Upper lobe of left lung (tissue), 4 donors: ENCODE measurements around the gene TBC1D19.

Experiments
- POLR2A ChIP-seq, 4 donors: fragments of 450-650 bp; IDR thresholded peaks; one replicate each; pipeline ENCODE4 v1.5.1; 2016 to 2017; ENCODE audit warnings: antibody characterized with exemption in 4 of 4, mild to moderate bottlenecking in 2 of 4
- POLR2AphosphoS5 ChIP-seq, 2 donors: sonication (generic); formaldehyde crosslinking; IDR thresholded peaks; one replicate each; pipeline ENCODE4 v1.5.1; 2017; ENCODE audit warnings: antibody characterized with exemption in 2 of 2

- no peak for TF ChIP-seq POLR2AphosphoS5 (IDR thresholded peaks at IDR 0.05)
- no peak for TF ChIP-seq POLR2A (IDR thresholded peaks at IDR 0.05)
Measured at GRCh38 chr4:26660261-26660660, 76.4 kb downstream of the TBC1D19 start.
